Raji (cell line): ENCODE measurements around the gene OR4D1.

Source experiments
- POLR2A ChIP-seq: IDR thresholded peaks from 2 replicates; pipeline ENCODE4 v1.6.1; 2011; ENCODE audit warnings: low read depth, low read length, control low read depth; ENCODE audit not compliant: insufficient read depth

The OR4D1 gene

DNA sequence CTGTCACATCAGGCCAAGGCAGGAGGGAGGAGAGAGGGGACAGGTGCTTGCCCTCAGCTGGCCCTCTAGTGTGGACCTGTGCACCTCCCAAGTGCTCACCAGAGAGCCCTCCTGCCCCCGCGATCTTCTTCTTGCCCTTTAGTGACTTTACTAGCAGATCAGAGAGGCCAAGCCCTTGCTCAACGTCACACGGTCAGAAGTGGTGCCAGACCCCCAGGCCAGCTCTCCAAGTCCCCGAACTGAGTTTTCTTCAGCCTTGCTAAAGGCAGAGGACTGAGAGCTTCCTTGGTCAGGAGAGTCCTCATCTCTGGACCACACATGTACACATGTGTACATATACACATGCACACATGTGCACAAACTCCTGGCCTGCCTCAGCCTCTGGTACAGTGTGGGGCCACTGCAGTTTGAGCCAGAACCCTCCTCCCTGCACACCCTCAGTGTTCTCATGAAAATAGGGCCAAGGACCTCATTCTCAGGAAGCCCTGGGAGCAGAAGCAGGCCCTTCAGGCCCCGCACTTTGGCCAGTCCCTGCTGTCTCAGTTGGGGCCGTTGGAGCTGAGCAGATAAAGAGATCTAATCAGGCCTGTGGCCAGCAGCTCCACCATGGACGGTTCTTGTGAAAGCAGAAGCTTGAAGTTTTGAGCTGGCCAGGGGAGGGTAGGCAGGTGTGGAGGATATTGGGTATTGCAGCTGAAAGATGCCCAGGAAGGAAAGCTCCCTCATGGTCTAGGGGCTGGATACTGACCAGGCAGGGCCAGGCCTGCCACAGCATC is 37.0 kb downstream of the OR4D1 start:
- no peak for TF ChIP-seq POLR2A

DNA sequence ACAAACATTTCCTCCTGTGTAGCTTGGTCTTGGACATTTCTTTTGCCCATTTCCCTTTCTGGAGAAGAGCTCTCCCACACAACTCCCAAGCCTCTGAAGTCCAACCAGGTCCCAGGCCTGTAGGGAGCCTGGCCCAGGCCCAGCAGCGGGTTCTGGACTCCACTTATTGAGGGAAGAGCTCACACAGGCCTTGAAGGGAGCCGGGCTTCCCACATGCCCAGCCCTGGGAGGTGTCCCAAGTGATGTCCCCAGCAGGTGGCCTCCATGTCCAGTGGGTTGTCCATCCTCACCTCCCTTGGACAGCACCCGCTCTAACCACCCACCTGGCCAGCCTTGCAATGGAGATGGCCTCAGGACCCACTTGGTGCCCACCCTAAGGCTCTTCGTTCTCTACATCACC is 38.4 kb downstream of the OR4D1 start:
- TF ChIP-seq POLR2A = no peak

DNA sequence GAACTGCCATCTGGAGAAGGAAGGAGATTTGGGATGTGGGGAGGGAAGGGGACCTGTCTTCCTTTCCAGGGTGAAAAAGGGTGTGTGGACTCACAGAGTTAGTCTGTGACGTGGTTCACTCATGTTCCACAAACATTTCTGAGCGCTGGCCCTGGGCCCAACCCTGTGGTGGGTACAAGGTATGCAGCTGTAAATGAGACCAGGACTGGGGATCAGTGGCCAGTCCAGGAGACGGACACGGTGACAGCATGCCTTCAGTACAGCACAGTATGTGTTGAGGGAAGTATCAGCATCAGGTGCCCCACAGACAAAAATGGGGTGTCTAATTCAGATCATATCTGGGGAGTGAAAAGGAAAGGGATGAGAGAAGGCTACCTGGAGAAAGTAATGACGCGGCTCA is 38.9 kb downstream of the OR4D1 start:
- no peak for TF ChIP-seq POLR2A

DNA sequence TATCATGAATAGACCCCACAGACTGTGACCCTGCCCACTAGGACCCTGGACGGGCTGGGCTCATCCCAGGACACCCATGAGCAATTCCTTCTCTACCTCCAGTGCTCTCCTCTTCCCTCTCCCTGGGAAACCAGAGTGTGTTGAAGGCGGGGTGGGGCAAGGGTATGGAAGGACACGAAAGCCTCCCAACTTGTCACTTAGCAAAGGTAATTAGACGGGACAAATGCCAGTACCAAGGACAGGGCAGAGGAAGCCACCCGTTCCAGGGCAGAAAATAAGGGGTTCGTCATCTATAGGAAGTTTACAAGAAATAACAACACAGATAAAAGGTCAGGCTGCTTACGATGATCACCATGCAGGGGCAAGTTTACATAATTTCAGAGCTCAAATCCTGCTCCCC is 39.5 kb downstream of the OR4D1 start:
- TF ChIP-seq POLR2A = no peak

DNA sequence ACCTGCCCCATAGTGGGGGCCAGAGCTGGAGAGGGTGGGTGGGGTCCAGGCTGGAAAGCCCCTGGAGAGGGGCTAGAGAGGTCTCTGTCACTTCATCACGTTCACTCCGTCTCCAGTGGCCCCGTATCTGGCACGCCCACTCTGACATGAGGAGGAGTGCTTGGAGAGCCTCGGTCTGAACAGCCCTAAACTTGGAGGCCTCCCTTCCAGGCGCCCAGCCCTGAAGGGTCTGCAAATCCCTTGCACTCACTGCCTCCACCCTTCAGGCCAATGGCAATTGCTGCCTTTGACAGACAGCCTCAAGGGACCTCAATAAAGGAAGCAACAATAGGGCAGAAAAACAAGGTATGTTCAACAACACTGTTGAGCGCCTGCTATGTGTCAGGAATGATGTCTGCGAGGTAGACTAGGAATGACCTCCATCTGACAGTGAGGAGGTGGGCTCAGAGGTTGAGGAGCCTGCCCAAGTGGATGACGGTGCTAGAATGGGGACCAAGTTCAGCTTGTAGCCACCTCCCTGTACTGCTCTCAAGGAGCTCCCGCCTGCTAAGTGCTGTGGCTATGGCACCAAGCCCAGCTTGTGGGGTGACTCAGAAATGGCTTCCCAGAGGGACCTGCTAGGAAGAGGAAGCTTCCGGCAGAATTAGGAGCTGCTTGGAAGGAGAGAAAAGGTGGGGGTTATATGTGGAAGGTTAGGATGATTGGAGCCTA is 41.4 kb downstream of the OR4D1 start:
- TF ChIP-seq POLR2A = no peak

DNA sequence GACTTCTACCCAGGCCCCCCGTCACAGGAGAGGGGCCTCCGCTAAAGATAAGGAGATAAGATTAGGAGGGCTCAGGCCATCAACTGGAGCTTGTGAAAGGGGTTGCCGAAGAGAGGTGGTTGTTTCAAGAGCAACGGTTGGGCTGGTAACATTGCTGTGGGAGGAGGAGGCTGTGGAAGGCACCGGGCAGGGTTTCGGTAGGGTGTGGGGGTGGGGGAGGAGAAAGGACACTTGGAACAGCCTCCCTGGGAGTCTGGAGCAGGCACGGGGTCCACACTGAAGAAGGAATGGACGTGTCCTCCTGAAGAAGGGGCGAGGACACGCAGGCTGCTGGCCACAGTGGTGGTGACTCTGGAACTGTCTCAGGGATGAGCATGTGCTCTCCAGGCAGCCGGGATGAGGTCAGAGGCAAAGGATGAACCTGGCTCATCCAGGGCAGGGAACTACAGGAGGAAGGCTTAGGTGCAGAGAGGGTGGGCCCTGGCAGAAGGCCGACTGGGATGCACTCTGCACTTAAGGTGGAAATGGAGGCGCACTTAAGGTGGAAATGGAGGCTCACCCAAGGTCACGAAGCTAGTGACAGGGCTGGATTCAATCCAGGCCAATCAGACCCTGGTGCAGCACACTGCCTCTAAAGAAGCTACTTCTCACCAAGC is 43.2 kb downstream of the OR4D1 start:
- TF ChIP-seq POLR2A = no peak

DNA sequence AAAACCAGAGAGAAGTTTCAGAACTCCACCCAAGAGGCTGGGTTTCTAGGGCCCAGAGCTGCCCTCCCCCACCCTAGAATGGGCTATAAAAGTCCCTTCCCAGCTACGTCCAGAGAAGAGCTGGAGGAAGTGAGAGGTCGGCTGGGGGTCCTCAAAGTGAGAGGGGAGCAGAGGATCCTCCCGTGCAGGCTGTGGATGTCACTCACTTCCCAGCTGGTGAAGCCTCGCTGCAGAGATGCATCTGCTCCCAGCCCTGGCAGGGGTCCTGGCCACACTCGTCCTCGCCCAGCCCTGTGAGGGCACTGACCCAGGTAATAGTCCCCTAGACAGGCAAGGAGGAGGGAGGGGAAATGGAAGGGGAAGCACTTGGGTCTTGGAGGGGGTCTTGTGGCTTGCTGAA is 44.4 kb downstream of the OR4D1 start, which contains the start of gene EPX:
TSS of gene EPX (plus strand) at position 115 of the 400 bp plus-strand sequence. CDS start at position 236, 121 bp downstream.
- no peak for TF ChIP-seq POLR2A

DNA sequence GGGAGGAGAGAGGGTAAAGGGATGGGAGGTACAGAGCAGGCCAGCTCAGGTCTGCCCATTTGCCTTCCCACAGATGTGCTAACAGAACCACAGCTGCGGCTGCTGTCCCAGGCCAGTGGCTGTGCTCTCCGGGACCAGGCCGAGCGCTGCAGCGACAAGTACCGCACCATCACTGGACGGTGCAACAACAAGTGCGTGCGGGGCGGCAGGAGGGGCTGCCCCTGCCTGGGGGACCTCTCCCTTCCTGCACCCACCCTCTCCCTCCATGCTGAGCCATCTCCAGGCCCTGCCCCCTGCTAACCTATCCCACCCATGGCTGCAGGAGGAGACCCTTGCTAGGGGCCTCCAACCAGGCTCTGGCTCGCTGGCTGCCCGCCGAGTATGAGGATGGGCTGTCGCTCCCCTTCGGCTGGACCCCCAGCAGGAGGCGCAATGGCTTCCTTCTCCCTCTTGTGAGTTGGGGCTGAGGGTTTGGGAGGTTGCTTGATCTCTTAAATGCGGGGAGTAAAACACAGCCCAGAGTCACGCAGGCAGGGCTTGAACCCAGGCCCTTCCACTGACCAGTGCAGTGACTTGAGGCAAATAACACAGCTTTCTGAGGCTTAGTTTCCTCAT is 45.6 kb downstream of the OR4D1 start:
- TF ChIP-seq POLR2A = no peak

DNA sequence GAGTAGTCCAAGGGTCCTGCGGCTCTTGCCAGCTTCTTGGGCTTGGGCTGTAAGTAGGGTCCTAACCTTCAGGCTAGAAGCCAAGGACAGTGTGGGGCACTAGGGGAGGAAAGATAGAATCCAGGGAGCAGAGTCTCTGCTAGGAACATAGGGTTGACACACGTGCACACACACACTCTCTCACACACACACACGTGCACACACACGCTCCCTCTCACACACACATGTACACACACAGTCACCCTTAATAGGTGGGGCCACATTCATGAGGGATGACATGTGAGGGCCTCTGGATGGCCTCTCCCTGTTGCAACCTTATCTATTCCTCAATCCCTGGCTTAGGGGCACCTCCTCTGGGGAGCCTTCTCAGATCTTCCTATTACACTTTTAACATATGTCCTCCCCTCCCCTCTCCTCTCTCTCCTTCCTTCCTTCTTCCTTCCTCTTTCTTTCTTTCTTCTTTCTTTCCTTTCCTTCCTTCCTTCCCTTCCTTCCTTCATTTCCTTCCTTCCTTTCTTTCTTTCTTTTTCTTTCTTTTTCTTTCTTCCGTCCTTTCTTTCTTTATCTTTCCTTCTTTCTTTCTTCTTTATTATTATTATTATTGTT is 47.4 kb downstream of the OR4D1 start:
- TF ChIP-seq POLR2A = no peak

DNA sequence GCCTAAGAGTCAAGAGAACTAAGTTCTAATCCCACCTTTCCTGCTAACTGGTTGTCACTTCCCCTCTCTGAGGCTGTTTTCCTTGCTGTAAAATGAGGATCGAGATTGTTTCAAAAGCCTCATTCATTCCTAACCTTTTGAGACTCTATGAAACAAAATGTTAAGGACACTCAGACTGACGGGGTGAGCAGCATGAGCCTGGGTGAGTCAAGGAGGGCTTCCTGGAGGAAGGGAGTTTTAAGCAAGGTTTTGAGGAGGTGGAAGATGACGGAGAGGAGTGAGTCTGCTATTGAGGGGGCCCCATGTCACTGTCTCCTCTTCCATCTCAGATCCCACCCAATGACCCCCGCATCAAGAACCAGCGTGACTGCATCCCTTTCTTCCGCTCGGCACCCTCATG is 48.4 kb downstream of the OR4D1 start:
- no peak for TF ChIP-seq POLR2A

DNA sequence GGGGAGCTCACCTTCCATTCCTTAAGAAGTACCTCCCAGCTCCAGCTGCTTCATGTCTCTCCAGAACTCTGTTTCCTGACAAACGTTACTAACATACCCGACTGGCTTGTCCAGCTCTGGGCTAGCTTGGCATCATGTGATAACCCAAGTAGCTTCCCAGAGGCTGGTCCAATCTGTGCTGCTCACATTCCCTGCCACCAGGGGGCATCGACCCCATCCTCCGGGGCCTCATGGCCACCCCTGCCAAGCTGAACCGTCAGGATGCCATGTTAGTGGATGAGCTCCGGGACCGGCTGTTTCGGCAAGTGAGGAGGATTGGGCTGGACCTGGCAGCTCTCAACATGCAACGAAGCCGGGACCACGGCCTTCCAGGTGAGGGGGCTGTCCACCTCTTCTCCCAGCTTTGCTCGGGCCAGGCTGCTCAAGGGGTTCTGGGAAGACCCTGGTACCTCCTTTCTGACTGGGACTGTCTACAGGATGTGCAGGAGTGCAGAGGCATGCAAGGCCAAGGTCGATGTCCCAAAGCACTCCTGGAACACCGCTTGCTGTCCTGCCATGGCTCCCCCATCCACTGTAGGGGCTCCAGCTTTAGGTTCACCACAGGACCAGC is 51.9 kb downstream of the OR4D1 start:
- TF ChIP-seq POLR2A = no peak

DNA sequence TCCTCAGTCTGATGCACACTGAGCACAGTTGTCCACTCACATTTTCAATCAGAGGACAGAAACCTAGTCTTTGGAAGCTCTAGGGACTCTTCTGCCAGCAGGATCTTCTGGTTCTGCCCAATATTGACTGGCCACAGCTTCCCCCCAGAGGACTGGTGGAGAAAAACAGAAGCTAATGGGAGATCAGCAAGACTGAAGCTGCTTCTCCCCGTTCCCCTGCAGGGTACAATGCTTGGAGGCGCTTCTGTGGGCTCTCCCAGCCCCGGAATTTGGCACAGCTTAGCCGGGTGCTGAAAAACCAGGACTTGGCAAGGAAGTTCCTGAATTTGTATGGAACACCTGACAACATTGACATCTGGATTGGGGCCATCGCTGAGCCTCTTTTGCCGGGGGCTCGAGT is 54.7 kb downstream of the OR4D1 start:
- TF ChIP-seq POLR2A = no peak

DNA sequence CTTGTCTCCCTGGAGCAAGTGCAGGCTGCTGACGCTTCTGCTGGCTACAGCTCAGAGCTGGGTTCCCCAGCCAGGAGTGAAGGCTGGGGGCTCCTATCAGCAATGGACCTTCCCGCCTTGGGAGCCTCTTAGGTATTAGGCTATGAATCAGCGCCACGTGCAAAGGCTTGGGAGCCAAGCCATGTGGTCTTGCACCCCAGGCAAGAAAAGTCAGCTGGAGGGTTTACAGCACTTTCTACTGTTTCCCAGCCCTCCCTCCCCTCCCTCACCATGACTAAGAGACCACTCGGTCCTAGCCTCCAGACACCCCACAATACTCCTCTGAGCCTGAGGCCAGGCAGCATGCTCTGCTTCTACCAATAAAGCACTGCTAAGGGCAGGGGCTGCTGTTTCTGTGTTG is 56.6 kb downstream of the OR4D1 start:
- TF ChIP-seq POLR2A = no peak

DNA sequence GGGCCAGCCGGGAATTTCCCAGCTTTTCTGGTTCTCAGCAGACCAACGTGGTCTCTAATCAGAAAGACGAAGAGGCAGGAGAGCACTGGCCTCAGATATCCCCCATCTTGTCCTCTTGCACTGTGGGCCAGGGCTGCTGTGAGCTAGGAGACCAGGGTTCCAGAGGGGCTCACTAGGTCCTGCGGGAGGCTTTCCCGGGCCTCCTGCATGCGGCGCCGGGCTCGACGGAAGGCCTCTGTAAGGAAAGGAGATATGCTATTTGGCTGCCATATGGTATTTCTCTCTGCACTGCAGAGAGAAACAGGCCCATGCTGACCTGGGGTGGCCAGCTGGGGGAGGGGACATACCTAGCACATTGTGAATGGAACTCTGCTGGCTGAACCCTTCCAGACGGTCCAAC is 57.8 kb downstream of the OR4D1 start:
- TF ChIP-seq POLR2A = no peak

DNA sequence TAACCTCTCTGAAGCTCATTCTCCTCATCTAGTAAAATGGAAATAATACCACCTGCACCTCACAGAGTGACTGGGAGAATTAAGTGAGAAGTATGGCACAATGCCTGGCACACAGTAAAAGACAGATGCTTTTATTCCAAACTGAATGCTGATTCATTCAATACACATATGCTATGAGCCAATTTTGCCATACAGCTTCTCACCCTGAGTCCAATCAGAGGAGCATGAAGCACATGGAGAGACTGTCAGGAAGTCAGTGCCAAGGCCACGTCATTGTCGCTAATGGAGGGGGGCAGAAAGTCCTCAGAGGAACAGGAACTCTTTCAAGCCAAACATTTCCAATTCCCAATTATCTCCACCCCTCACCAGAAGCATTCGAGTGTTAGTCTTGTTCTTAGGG is 59.3 kb downstream of the OR4D1 start:
- TF ChIP-seq POLR2A = no peak

DNA sequence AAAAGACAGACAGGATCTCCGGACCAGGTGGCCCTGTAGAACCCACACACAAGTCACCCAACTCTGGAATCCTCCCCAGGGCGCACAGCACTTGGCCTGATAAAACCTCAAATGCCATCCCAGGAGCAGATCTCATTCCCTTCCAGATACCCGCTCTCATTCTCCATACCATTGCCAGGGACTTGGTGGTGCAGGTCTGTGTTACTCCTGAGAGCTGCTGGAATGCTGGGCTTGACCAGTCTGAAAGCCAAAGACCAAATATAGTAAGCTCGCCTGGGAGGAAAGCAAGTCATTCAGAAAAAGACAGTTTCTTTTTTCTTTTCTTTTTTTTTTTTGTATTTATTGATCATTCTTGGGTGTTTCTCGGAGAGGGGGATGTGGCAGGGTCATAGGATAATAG is 60.2 kb downstream of the OR4D1 start:
- no peak for TF ChIP-seq POLR2A
